H1 (cell line): Measurements from ENCODE around the gene KNDC1. TPM values are rescaled to one million over a fixed set of nuclear protein-coding genes. Genes with fewer than 3 reads are reported as not detected.

ENCODE experiments used
- CTCF ChIA-PET: fragments of 300-600 bp; sonication (Branson Sonifier 250); formaldehyde crosslinking; loops from one replicate; lab custom pipeline; 2021; ENCODE audit not compliant: partially characterized antibody; lab: Charles Lee
- POLR2A ChIA-PET: fragments of 300-600 bp; sonication (Branson Sonifier 250); formaldehyde crosslinking; loops from one replicate; lab custom pipeline; 2021; ENCODE audit warnings: inconsistent platforms; ENCODE audit not compliant: partially characterized antibody; lab: Charles Lee
- DNase-seq, 2 experiments: peaks; one replicate each; pipeline versions ENCODE4 v3.0.0 to v3.0.0-alpha.2; 2010 to 2022; ENCODE audit warnings: low spot score in 2 of 2, low read depth in 1 of 2, mixed read lengths in 1 of 2
- FAIRE-seq: peaks from 2 replicates; lab custom pipeline; 2011; peaks lifted over from hg19 to GRCh38; lab: Jason Lieb, UNC
- H2AFZ ChIP-seq: 2 replicates; pipeline ENCODE4 v1.8.1; 2012; ENCODE audit warnings: low read length, inconsistent platforms
- H2AK5ac ChIP-seq: 2 replicates; pipeline ENCODE4 v1.6.1; 2013; ENCODE audit warnings: low read depth, low read length
- H2BK120ac ChIP-seq: replicated peaks from 2 replicates; pipeline ENCODE3; 2013; ENCODE audit warnings: low read depth, low read length, inconsistent platforms
- H2BK12ac ChIP-seq: 2 replicates; pipeline ENCODE4 v1.6.1; 2013; ENCODE audit warnings: low read depth, low read length
- H2BK15ac ChIP-seq: 2 replicates; pipeline ENCODE4 v1.6.1; 2013; ENCODE audit warnings: low read length
- H2BK20ac ChIP-seq: 2 replicates; pipeline ENCODE4 v1.6.1; 2013; ENCODE audit warnings: low read length
- H2BK5ac ChIP-seq: 2 replicates; pipeline ENCODE4 v1.6.1; 2013; ENCODE audit warnings: low read depth, low read length
- H3K14ac ChIP-seq: 2 replicates; pipeline ENCODE4 v1.6.1; 2013; ENCODE audit warnings: inconsistent platforms; ENCODE audit not compliant: insufficient read length
- H3K18ac ChIP-seq: 2 replicates; pipeline ENCODE4 v1.6.1; 2013; ENCODE audit warnings: low read length; ENCODE audit errors: extremely low read depth
- H3K23ac ChIP-seq: 2 replicates; pipeline ENCODE4 v1.6.1; 2013; ENCODE audit warnings: inconsistent platforms; ENCODE audit not compliant: insufficient read length
- H3K23me2 ChIP-seq: 2 replicates; pipeline ENCODE4 v1.6.1; 2013; ENCODE audit warnings: low read depth, low read length
- H3K27ac ChIP-seq: 2 replicates; pipeline ENCODE4 v1.6.1; 2011; ENCODE audit warnings: low read depth, low read length, inconsistent platforms
- H3K27me3 ChIP-seq, 4 experiments: replicated peaks in 1 of 4; 1 replicate in 1 of 4; 2 replicates in 3 of 4; pipeline versions ENCODE4 v1.6.1 to v1.8.1; 2011 to 2013; ENCODE audit warnings: low read length in 3 of 4, mild to moderate bottlenecking in 3 of 4, inconsistent platforms in 2 of 4, mixed read lengths in 2 of 4, moderate library complexity in 1 of 4; ENCODE audit not compliant: control insufficient read depth in 3 of 4, insufficient read depth in 3 of 4; ENCODE audit errors: extremely low read depth in 1 of 4
- H3K36me3 ChIP-seq, 4 experiments: 2 replicates each; pipeline versions ENCODE4 v1.6.1 to v1.8.1; 2011 to 2013; ENCODE audit warnings: mild to moderate bottlenecking in 4 of 4, low read length in 3 of 4, moderate library complexity in 2 of 4, control low read depth in 1 of 4, inconsistent platforms in 1 of 4; ENCODE audit not compliant: insufficient read depth in 4 of 4, control insufficient read depth in 2 of 4
- H3K4ac ChIP-seq: replicated peaks from 2 replicates; pipeline ENCODE3; 2013; ENCODE audit warnings: low read length, low read depth, mixed read lengths, inconsistent platforms; ENCODE audit not compliant: insufficient read length
- H3K4me1 ChIP-seq, 4 experiments: replicated peaks in 1 of 4; 1 replicate in 1 of 4; 2 replicates in 3 of 4; pipeline versions ENCODE4 v1.6.1 to v1.8.1; 2011 to 2013; ENCODE audit warnings: low read length in 3 of 4, inconsistent platforms in 2 of 4, mixed read lengths in 1 of 4; ENCODE audit not compliant: insufficient read depth in 4 of 4, control insufficient read depth in 3 of 4
- H3K4me2 ChIP-seq, 2 experiments: 2 replicates each; pipeline versions ENCODE4 v1.6.1 to v1.8.1; 2011 to 2013; ENCODE audit warnings: low read depth in 2 of 2, low read length in 2 of 2, control low read depth in 1 of 2, inconsistent platforms in 1 of 2, mild to moderate bottlenecking in 1 of 2; ENCODE audit not compliant: insufficient read depth in 1 of 2
- H3K4me3 ChIP-seq, 4 experiments: fragments of 200-600, 300-600 bp in 1 of 4; sonication (generic), shearing (Covaris generic), sonication (Bioruptor Twin) in 1 of 4; 2 replicates each; pipeline versions ENCODE4 v1.5.1 to v1.8.1; 2011 to 2016; ENCODE audit warnings: low read length in 4 of 4, low read depth in 3 of 4, control low read depth in 2 of 4, inconsistent platforms in 2 of 4, mild to moderate bottlenecking in 2 of 4, mixed read lengths in 1 of 4, moderate library complexity in 1 of 4; ENCODE audit not compliant: insufficient read depth in 2 of 4; ENCODE audit errors: extremely low read depth in 1 of 4
- H3K56ac ChIP-seq: replicated peaks from 2 replicates; pipeline ENCODE3; 2013; ENCODE audit warnings: low read depth, mild to moderate bottlenecking, mixed read lengths, low read length, inconsistent platforms; ENCODE audit not compliant: insufficient read length
- H3K79me1 ChIP-seq: 2 replicates; pipeline ENCODE4 v1.6.1; 2013; ENCODE audit warnings: low read depth, low read length, control low read depth
- H3K79me2 ChIP-seq, 2 experiments: 2 replicates each; pipeline versions ENCODE4 v1.6.1 to v1.8.1; 2012 to 2013; ENCODE audit warnings: low read length in 2 of 2, mild to moderate bottlenecking in 2 of 2, inconsistent platforms in 1 of 2; ENCODE audit not compliant: insufficient read depth in 2 of 2, control insufficient read depth in 1 of 2
- H3K9ac ChIP-seq, 4 experiments: replicated peaks in 1 of 4; 1 replicate in 1 of 4; 2 replicates in 3 of 4; pipeline versions ENCODE4 v1.6.1 to v1.8.1; 2011 to 2013; ENCODE audit warnings: low read depth in 3 of 4, low read length in 3 of 4, control low read depth in 2 of 4, mild to moderate bottlenecking in 2 of 4, moderate library complexity in 2 of 4, inconsistent platforms in 1 of 4; ENCODE audit errors: extremely low read depth in 1 of 4
- H3K9me3 ChIP-seq, 2 experiments: 2 replicates each; pipeline versions ENCODE4 v1.6.1 to v1.8.1; 2012 to 2013; ENCODE audit warnings: mild to moderate bottlenecking in 2 of 2, moderate library complexity in 2 of 2, control low read depth in 1 of 2, inconsistent platforms in 1 of 2, low read depth in 1 of 2, low read length in 1 of 2, mixed read lengths in 1 of 2; ENCODE audit not compliant: insufficient read depth in 2 of 2
- H4K20me1 ChIP-seq, 2 experiments: replicated peaks in 1 of 2; 2 replicates each; pipeline versions ENCODE3 to v1.8.1; 2011 to 2013; ENCODE audit warnings: inconsistent platforms in 2 of 2, low read length in 2 of 2, mild to moderate bottlenecking in 1 of 2; ENCODE audit not compliant: insufficient read depth in 2 of 2, control insufficient read depth in 1 of 2
- H4K5ac ChIP-seq: 2 replicates; pipeline ENCODE4 v1.6.1; 2013; ENCODE audit warnings: low read length, low read depth, mixed read lengths, inconsistent platforms; ENCODE audit not compliant: insufficient read length
- H4K8ac ChIP-seq: 2 replicates; pipeline ENCODE4 v1.8.0; 2013; ENCODE audit warnings: mild to moderate bottlenecking, moderate library complexity, low read length, inconsistent platforms; ENCODE audit not compliant: insufficient read depth; ENCODE audit errors: extremely low read depth
- H4K91ac ChIP-seq: replicated peaks from 2 replicates; pipeline ENCODE3; 2013; ENCODE audit warnings: low read length, mixed read lengths, inconsistent platforms; ENCODE audit not compliant: insufficient read length
- BACH1 ChIP-seq: IDR thresholded peaks from 2 replicates; pipeline ENCODE4 v1.6.1; 2012; ENCODE audit warnings: low read length, improper control_type of control experiment
- CBX8 ChIP-seq: fragments of 300-800, 300-1000 bp; sonication (generic); IDR thresholded peaks from 2 replicates; pipeline ENCODE4 v1.7.1; 2016; ENCODE audit warnings: low read depth, low read length, borderline replicate concordance
- CHD1 ChIP-seq: IDR thresholded peaks from 2 replicates; pipeline ENCODE4 v1.6.1; 2012; ENCODE audit warnings: low read depth, low read length, improper control_type of control experiment
- EP300 ChIP-seq, 2 experiments: IDR thresholded peaks; 1 replicate in 1 of 2; 2 replicates in 1 of 2; pipeline ENCODE4 v1.6.1; 2011 to 2012; ENCODE audit warnings: low read depth in 2 of 2, low read length in 2 of 2, mild to moderate bottlenecking in 2 of 2, borderline replicate concordance in 1 of 2, inconsistent platforms in 1 of 2, moderate library complexity in 1 of 2
- GTF2F1 ChIP-seq: IDR thresholded peaks from 2 replicates; pipeline ENCODE4 v1.6.1; 2012; ENCODE audit warnings: low read depth, low read length, improper control_type of control experiment, borderline replicate concordance
- KDM5A ChIP-seq: fragments of 200-600 bp; IDR thresholded peaks from 2 replicates; pipeline ENCODE4 v1.7.1; 2012; ENCODE audit warnings: mild to moderate bottlenecking, low read length, inconsistent platforms, mixed read lengths
- NRF1 ChIP-seq: IDR thresholded peaks from 2 replicates; pipeline ENCODE4 v1.6.1; 2011; ENCODE audit warnings: mild to moderate bottlenecking, low read depth, low read length, improper control_type of control experiment
- PHF8 ChIP-seq: fragments of 200-600 bp; sonication (generic); conservative IDR thresholded peaks from 2 replicates; pipeline ENCODE4 v1.7.1; 2012; ENCODE audit warnings: low read depth, mild to moderate bottlenecking, inconsistent platforms, low read length, moderate library complexity
- SIX5 ChIP-seq: IDR thresholded peaks from 2 replicates; pipeline ENCODE4 v1.6.1; 2011; ENCODE audit warnings: mild to moderate bottlenecking, low read depth, low read length
- SUZ12 ChIP-seq: fragments of 200-600 bp; sonication (generic); IDR thresholded peaks from 2 replicates; pipeline ENCODE4 v1.6.1; 2012; ENCODE audit warnings: mild to moderate bottlenecking, inconsistent platforms, low read length, moderate library complexity, mixed read lengths
- TBP ChIP-seq: IDR thresholded peaks from 2 replicates; pipeline ENCODE4 v1.6.1; 2011; ENCODE audit warnings: low read depth, low read length, improper control_type of control experiment
- YY1 ChIP-seq: IDR thresholded peaks from 2 replicates; pipeline ENCODE4 v1.6.1; 2011; ENCODE audit warnings: low read depth, mild to moderate bottlenecking, low read length
- WGBS, 2 experiments: shearing (Covaris generic) in 1 of 2; methylation state at CpG; one replicate each; pipeline versions ENCODE4 v1.1.6 to v1.1.7; 2013 to 2015; ENCODE audit warnings: low lambda C conversion rate in 2 of 2, mixed read lengths in 2 of 2, inconsistent platforms in 1 of 2, low coverage in 1 of 2, missing lambda C conversion rate in 1 of 2; ENCODE audit not compliant: insufficient replicate concordance in 2 of 2, insufficient coverage in 1 of 2, insufficient read length in 1 of 2; ENCODE audit errors: extremely low coverage in 1 of 2, missing lambda C conversion rate in 1 of 2; 5-methylcytosine and 5-hydroxymethylcytosine counted together
- polyA plus RNA-seq, 7 experiments: library from polyadenylated mRNA; depleted of rRNA in 3 of 7; stranded (reverse) in 5 of 7; unstranded in 2 of 7; fragments of >200 nt in 5 of 7; fragments of 200-250 nt in 2 of 7; gene quantifications; 1 replicate in 5 of 7; 2 replicates in 1 of 7; 4 replicates in 1 of 7; pipeline versions ENCODE4 v1.2.1 to v1.2.3, GENCODE V29; 2011 to 2013; ENCODE audit warnings: missing spikeins in 2 of 7, mixed read lengths in 2 of 7
- total RNA-seq: library from RNA; stranded (reverse); fragmentation: NEBNext Ultra II Directional; extraction: Animal tissue kit (Norgen Biotek cat#: 25700); gene quantifications from 2 replicates; pipeline ENCODE4 v1.2.1, GENCODE V29; 2021

KNDC1 gene
- total and polyA plus RNA-seq, 2 of the 8 experiments (the other 6 are each of a cell fraction or from before 2014, with no cell fraction given): 7.5 to 16.7 TPM

DNA sequence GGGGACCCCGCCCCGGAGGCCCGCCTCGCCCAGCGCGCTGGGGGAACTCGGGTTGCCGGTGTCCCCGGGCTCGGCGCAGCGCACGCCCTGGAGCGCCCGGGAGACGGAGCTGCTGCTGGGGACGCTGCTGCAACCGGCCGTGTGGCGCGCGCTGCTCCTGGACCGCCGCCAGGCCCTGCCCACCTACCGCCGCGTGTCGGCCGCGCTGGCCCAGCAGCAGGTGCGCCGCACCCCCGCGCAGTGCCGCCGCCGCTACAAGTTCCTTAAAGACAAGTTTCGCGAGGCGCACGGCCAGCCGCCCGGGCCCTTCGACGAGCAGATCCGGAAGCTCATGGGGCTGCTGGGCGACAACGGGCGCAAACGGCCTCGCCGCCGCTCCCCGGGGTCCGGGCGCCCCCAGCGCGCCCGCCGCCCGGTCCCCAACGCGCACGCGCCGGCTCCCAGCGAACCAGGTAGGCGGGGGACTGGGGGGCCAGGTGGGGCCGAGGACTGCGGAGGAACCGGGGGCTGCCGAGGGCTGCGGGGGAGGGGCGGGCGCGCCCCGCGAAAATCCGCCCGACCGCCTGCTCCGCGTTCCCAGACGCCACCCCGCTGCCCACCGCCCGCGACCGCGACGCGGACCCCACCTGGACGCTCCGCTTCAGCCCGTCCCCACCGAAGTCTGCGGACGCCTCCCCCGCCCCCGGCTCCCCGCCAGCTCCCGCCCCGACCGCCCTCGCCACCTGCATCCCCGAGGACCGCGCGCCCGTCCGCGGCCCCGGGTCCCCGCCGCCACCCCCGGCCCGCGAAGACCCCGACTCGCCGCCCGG lies 70.6 kb downstream of the KNDC1 start:
- Histone ChIP-seq H2AK5ac (no peak overlapping the region), H3K27ac (no peak overlapping the region), H3K79me1 (no peaks in the 10 kb centered on the region; the same call in 1 of the 2 replicates), H2BK5ac (no peak overlapping the region), H4K20me1 (no peaks in the 10 kb centered on the region), H3K9ac (no peak overlapping the region), H3K4ac (no peak overlapping the region), H3K4me1 (peaks cover 0 to 28% (median 12%) of the 10 kb centered on the region in 4 experiments; a peak in 6 of 7 replicates), H3K18ac (no peak overlapping the region; the same call in 1 of the 2 replicates), H3K56ac (no peak overlapping the region), H4K91ac (no peak overlapping the region), H3K79me2 (no peaks in the 10 kb centered on the region), H2BK15ac (no peak overlapping the region), H3K4me2 (peak overlapping the region; percentile 69 to 91), H3K14ac (no peak overlapping the region), H3K36me3 (peaks cover 0 to 7% (median 3%) of the 10 kb centered on the region in 4 experiments; a peak in 3 of 8 replicates), H3K4me3 (peak overlapping the region; percentile 20 to 63 (median 38); a peak in 6 of 8 replicates), H3K27me3 (peaks cover 22 to 39% (median 36%) of the 10 kb centered on the region in 4 experiments), H4K8ac (peak overlapping the region; percentile 35; the same call in 1 of the 2 replicates), H2BK120ac (no peak overlapping the region), H2AFZ (no peak overlapping the region), H2BK12ac (no peak overlapping the region), H4K5ac (no peak overlapping the region), H3K9me3 (peaks cover 0 to 8% of the 10 kb centered on the region in 2 experiments; a peak in 1 of 4 replicates), H3K23ac (no peak overlapping the region), H3K23me2 (peaks cover 10% of the 10 kb centered on the region; the same call in 1 of the 2 replicates), H2BK20ac (no peak overlapping the region)
- DNase-seq: no peak
- ChIA-PET POLR2A (interaction anchor here (1.0 kb wide), 1 partner anchor 79 kb away, joined by 3 read pairs; no protein-coding TSS in a partner anchor), CTCF (interaction anchor here (0.9 kb wide), 1 partner anchor 88 kb away, joined by 3 read pairs; no protein-coding TSS in a partner anchor)
- WGBS, 2 experiments: 1% methylated on average over 33 of the region's 122 CpGs; no CpG with 5 or more reads in 1 of the 2 experiments
- FAIRE-seq: no peak
- no peak for TF ChIP-seq SIX5
- TF ChIP-seq GTF2F1: no peak
- no peak for TF ChIP-seq YY1
- no peak for TF ChIP-seq NRF1
- TF ChIP-seq KDM5A: no peak
- no peak for TF ChIP-seq BACH1
- peak; percentile 43 for TF ChIP-seq SUZ12
- no peak for TF ChIP-seq EP300 (IDR thresholded peaks at IDR 0.05; ENCODE audit: borderline replicate concordance in 1 of 2, low read depth in 2 of 2, low read length in 2 of 2)
- no peak for TF ChIP-seq PHF8
- TF ChIP-seq CHD1: no peak
- no peak for TF ChIP-seq TBP
- no peak for TF ChIP-seq CBX8
